Liver (tissue), 9 donors: ENCODE measurements around the gene WDR27. TPM values are rescaled to one million over a fixed set of nuclear protein-coding genes. Genes with fewer than 3 reads are reported as not detected.

Source experiments
- DNase-seq: peaks from one replicate; pipeline ENCODE4 v3.0.0-alpha.2; 2017; ENCODE audit warnings: low spot score
- H3K27ac ChIP-seq, 2 donors: one replicate each; pipeline ENCODE4 v1.7.0; 2013; ENCODE audit warnings: inconsistent platforms in 2 of 2, low read length in 2 of 2, control low read depth in 1 of 2, low read depth in 1 of 2, mild to moderate bottlenecking in 1 of 2
- H3K27me3 ChIP-seq, 4 donors: one replicate each; pipeline versions ENCODE4 v1.6.1 to v1.7.0; 2013; ENCODE audit warnings: low read length in 3 of 4, inconsistent platforms in 1 of 4, mild to moderate bottlenecking in 1 of 4, moderate library complexity in 1 of 4; ENCODE audit not compliant: control insufficient read depth in 4 of 4, insufficient read depth in 4 of 4
- H3K36me3 ChIP-seq, 4 donors: one replicate each; pipeline versions ENCODE4 v1.6.1 to v1.7.0; 2013; ENCODE audit warnings: low read length in 3 of 4, mild to moderate bottlenecking in 3 of 4, low read depth in 1 of 4, moderate library complexity in 1 of 4; ENCODE audit not compliant: control insufficient read depth in 4 of 4, insufficient read depth in 3 of 4
- H3K4me1 ChIP-seq, 4 donors: one replicate each; pipeline versions ENCODE4 v1.6.1 to v1.7.0; 2013; ENCODE audit warnings: low read length in 3 of 4, mild to moderate bottlenecking in 3 of 4, moderate library complexity in 1 of 4; ENCODE audit not compliant: control insufficient read depth in 4 of 4, insufficient read depth in 4 of 4
- H3K4me3 ChIP-seq, 3 donors: one replicate each; pipeline versions ENCODE4 v1.6.1 to v1.7.0; 2013; ENCODE audit warnings: low read length in 3 of 3, control low read depth in 1 of 3, low read depth in 1 of 3, mild to moderate bottlenecking in 1 of 3
- H3K9ac ChIP-seq, 2 donors: one replicate each; pipeline ENCODE4 v1.7.0; 2013; ENCODE audit warnings: low read length in 2 of 2, mild to moderate bottlenecking in 2 of 2, moderate library complexity in 2 of 2, control low read depth in 1 of 2, low read depth in 1 of 2
- H3K9me3 ChIP-seq, 4 donors: one replicate each; pipeline versions ENCODE4 v1.6.1 to v1.7.0; 2013; ENCODE audit warnings: low read length in 3 of 4; ENCODE audit not compliant: control insufficient read depth in 4 of 4
- ATF3 ChIP-seq: IDR thresholded peaks from 2 replicates; pipeline ENCODE4 v1.6.1; 2016; ENCODE audit warnings: antibody characterized with exemption
- CTCF ChIP-seq: fragments of 150-350 bp; IDR thresholded peaks from 2 replicates; pipeline ENCODE4 v1.5.1; 2017; ENCODE audit warnings: improper control_type of control experiment, low read depth, low read length; ENCODE audit not compliant: missing input control
- EGR1 ChIP-seq, 2 donors: IDR thresholded peaks; 2 replicates each; pipeline ENCODE4 v1.6.1; 2016 to 2018; ENCODE audit warnings: antibody characterized with exemption in 2 of 2, low read depth in 2 of 2
- FOXA1 ChIP-seq: IDR thresholded peaks from 2 replicates; pipeline ENCODE4 v1.6.1; 2016; ENCODE audit warnings: antibody characterized with exemption
- FOXA2 ChIP-seq: IDR thresholded peaks from 2 replicates; pipeline ENCODE4 v1.6.1; 2016; ENCODE audit warnings: antibody characterized with exemption
- GABPA ChIP-seq, 2 donors: IDR thresholded peaks in 1 of 2; conservative IDR thresholded peaks in 1 of 2; 2 replicates each; pipeline ENCODE4 v1.6.1; 2016; ENCODE audit warnings: antibody characterized with exemption in 2 of 2, mild to moderate bottlenecking in 1 of 2, moderate library complexity in 1 of 2
- HNF4A ChIP-seq, 2 donors: conservative IDR thresholded peaks; 2 replicates each; pipeline ENCODE4 v1.6.1; 2016; ENCODE audit warnings: antibody characterized with exemption in 2 of 2, mild to moderate bottlenecking in 2 of 2
- HNF4G ChIP-seq: IDR thresholded peaks from 2 replicates; pipeline ENCODE4 v1.6.1; 2016; ENCODE audit warnings: antibody characterized with exemption
- JUND ChIP-seq, 2 donors: IDR thresholded peaks; 2 replicates each; pipeline ENCODE4 v1.6.1; 2016; ENCODE audit warnings: antibody characterized with exemption in 2 of 2
- NR2F2 ChIP-seq: IDR thresholded peaks from 2 replicates; pipeline ENCODE4 v1.6.1; 2016; ENCODE audit warnings: antibody characterized with exemption
- RAD21 ChIP-seq, 2 donors: IDR thresholded peaks; 2 replicates each; pipeline ENCODE4 v1.6.1; 2016; ENCODE audit warnings: antibody characterized with exemption in 2 of 2, mild to moderate bottlenecking in 2 of 2
- REST ChIP-seq: IDR thresholded peaks from 2 replicates; pipeline ENCODE4 v1.6.1; 2016; ENCODE audit warnings: antibody characterized with exemption, mild to moderate bottlenecking
- RXRA ChIP-seq, 2 donors: IDR thresholded peaks; 2 replicates each; pipeline ENCODE4 v1.6.1; 2017 to 2018; ENCODE audit warnings: antibody characterized with exemption in 2 of 2, mild to moderate bottlenecking in 1 of 2
- SP1 ChIP-seq: IDR thresholded peaks from 2 replicates; pipeline ENCODE4 v1.6.1; 2018; ENCODE audit warnings: antibody characterized with exemption, mild to moderate bottlenecking
- TAF1 ChIP-seq: conservative IDR thresholded peaks from 2 replicates; pipeline ENCODE4 v1.6.1; 2016; ENCODE audit warnings: antibody characterized with exemption, mild to moderate bottlenecking
- YY1 ChIP-seq: IDR thresholded peaks from 2 replicates; pipeline ENCODE4 v1.6.1; 2016; ENCODE audit warnings: antibody characterized with exemption, mild to moderate bottlenecking
- WGBS: extraction: QIAGEN DNeasy Blood & Tissue Kit; methylation state at CpG from one replicate; pipeline ENCODE4 v1.1.7; 2013; 5-methylcytosine and 5-hydroxymethylcytosine counted together
- polyA plus RNA-seq, 2 donors: library from polyadenylated mRNA; stranded (reverse) in 1 of 2; unstranded in 1 of 2; fragments of 200-250 nt in 1 of 2; fragments of >200 nt in 1 of 2; fragmentation: Nextera tagmentation in 1 of 2; extraction: Ambion mirVana in 1 of 2; gene quantifications; one replicate each; pipeline versions ENCODE4 v1.2.1 to v1.2.3, GENCODE V29; 2013 to 2015
- total RNA-seq, 2 donors: library from RNA; depleted of rRNA; stranded (reverse); fragments of >200 nt; gene quantifications; one replicate each; pipeline ENCODE4 v1.2.3, GENCODE V29; 2014
- TF ChIP-seq, protein P1 (sequence below): IDR thresholded peaks from 2 replicates; pipeline ENCODE4 v1.6.1; 2016; ENCODE audit warnings: antibody characterized with exemption
- TF ChIP-seq, protein P2 (sequence below): IDR thresholded peaks from 2 replicates; pipeline ENCODE4 v1.6.1; 2016; ENCODE audit warnings: antibody characterized with exemption
- donor health status: healthy.
- donor health status: healthy.
- donor health status: healthy.
- donor health status: healthy.
- donor health status: healthy.

WDR27 gene
- total and polyA plus RNA-seq, 4 donors: 3.7 to 20.1 (median 7.7) TPM

GRCh38 chr6:169445227-169445626 is 256.6 kb downstream of the WDR27 start:
- Histone ChIP-seq H3K4me3 (no peak overlapping the region), H3K27ac (no peak overlapping the region), H3K36me3 (no peaks in the 10 kb centered on the region), H3K9ac (no peak overlapping the region), H3K4me1 (no peaks in the 10 kb centered on the region), H3K27me3 (no peaks in the 10 kb centered on the region), H3K9me3 (no peaks in the 10 kb centered on the region)
- 87% methylated on average over 7 of the region's 7 CpGs for WGBS
- DNase-seq: no peak
- TF ChIP-seq REST (no peak), GABPA (IDR thresholded peaks at IDR 0.05 in 1 of 2, conservative IDR thresholded peaks at IDR 0.05 in 1 of 2) (no peak), EGR1 (IDR thresholded peaks at IDR 0.05; ENCODE audit: low read depth in 2 of 2) (no peak), FOXA1 (no peak), ATF3 (no peak), SP1 (no peak), TAF1 (no peak), HNF4A (conservative IDR thresholded peaks at IDR 0.05) (no peak), FOXA2 (no peak), CTCF (no peak), JUND (IDR thresholded peaks at IDR 0.05) (no peak), RAD21 (IDR thresholded peaks at IDR 0.05) (no peak), YY1 (no peak), RXRA (IDR thresholded peaks at IDR 0.05) (no peak), HNF4G (no peak), NR2F2 (no peak)
- TF ChIP-seq, protein P1, sequence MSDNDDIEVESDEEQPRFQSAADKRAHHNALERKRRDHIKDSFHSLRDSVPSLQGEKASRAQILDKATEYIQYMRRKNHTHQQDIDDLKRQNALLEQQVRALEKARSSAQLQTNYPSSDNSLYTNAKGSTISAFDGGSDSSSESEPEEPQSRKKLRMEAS: no peak
- TF ChIP-seq, protein P2, sequence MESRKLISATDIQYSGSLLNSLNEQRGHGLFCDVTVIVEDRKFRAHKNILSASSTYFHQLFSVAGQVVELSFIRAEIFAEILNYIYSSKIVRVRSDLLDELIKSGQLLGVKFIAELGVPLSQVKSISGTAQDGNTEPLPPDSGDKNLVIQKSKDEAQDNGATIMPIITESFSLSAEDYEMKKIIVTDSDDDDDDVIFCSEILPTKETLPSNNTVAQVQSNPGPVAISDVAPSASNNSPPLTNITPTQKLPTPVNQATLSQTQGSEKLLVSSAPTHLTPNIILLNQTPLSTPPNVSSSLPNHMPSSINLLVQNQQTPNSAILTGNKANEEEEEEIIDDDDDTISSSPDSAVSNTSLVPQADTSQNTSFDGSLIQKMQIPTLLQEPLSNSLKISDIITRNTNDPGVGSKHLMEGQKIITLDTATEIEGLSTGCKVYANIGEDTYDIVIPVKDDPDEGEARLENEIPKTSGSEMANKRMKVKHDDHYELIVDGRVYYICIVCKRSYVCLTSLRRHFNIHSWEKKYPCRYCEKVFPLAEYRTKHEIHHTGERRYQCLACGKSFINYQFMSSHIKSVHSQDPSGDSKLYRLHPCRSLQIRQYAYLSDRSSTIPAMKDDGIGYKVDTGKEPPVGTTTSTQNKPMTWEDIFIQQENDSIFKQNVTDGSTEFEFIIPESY: no peak
